Measurements from ENCODE around the gene ASXL2. TPM values are rescaled to one million over a fixed set of nuclear protein-coding genes. Genes with fewer than 3 reads are reported as not detected.

Gene ASXL2
- total RNA-seq, 4 donors from 2014 or later, result 22.9 to 27.6 (median 23.5) TPM

DNA sequence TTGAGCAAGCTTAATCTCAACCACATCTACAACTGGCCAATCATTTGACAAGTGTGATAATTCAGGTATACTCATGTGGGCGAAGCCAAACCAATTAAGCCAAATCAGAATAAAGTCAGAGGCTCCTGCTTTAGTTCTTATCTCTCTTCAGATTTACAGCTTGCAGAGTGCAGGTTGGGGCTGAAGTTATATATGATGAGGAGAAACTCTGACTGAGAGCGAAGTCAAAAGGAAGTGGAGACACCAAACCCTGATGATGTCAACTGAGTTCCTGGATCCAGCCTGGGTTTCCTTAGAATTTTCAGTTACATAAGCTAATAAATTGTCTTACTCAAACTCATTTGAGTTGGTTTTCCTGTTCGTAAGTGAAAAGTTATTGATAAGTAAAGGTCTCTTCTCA, 73.9 kb downstream of the ASXL2 start:
- H3K36me3 ChIP-seq, result peaks cover 38% of the 10 kb centered on the region
- TF ChIP-seq POLR2A (IDR thresholded peaks at IDR 0.05) (no peak), EP300 (IDR thresholded peaks at IDR 0.05) (no peak), POLR2AphosphoS5 (IDR thresholded peaks at IDR 0.05) (no peak)
- TF ChIP-seq, protein P1, sequence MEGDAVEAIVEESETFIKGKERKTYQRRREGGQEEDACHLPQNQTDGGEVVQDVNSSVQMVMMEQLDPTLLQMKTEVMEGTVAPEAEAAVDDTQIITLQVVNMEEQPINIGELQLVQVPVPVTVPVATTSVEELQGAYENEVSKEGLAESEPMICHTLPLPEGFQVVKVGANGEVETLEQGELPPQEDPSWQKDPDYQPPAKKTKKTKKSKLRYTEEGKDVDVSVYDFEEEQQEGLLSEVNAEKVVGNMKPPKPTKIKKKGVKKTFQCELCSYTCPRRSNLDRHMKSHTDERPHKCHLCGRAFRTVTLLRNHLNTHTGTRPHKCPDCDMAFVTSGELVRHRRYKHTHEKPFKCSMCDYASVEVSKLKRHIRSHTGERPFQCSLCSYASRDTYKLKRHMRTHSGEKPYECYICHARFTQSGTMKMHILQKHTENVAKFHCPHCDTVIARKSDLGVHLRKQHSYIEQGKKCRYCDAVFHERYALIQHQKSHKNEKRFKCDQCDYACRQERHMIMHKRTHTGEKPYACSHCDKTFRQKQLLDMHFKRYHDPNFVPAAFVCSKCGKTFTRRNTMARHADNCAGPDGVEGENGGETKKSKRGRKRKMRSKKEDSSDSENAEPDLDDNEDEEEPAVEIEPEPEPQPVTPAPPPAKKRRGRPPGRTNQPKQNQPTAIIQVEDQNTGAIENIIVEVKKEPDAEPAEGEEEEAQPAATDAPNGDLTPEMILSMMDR (IDR thresholded peaks at IDR 0.05), result no peak

DNA sequence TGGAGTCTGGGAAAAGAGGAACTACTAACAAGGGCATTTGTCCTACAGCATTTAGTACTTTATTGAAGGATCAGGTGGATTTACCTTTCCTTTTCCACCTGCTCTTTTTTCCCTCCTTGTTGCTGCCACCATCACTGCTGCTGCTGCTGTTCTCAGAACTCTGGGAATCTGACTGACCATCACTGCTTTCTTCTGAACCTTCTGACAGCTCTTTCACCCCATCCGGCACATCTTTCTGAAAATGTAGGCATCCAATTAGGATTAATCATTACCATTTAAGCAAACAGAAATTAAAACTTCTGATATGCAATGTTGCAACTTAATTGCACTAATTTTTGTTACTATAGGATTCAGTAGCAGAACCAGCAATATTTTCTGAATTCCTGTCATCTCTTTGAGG, 79.0 kb downstream of the ASXL2 start:
- Histone ChIP-seq H3K27me3 (no peaks in the 10 kb centered on the region), H3K27ac (no peak overlapping the region), H3K4me1 (no peaks in the 10 kb centered on the region), H3K9me3 (no peaks in the 10 kb centered on the region), H3K36me3 (peaks cover 46% of the 10 kb centered on the region), H3K4me3 (no peak overlapping the region)
- 100% methylated on average over 1 of the region's 1 CpG for WGBS
- TF ChIP-seq, protein P1 (IDR thresholded peaks at IDR 0.05), result no peak
- no peak for TF ChIP-seq EP300 (IDR thresholded peaks at IDR 0.05)
- TF ChIP-seq POLR2AphosphoS5 (IDR thresholded peaks at IDR 0.05), result no peak
- TF ChIP-seq POLR2A (IDR thresholded peaks at IDR 0.05), result no peak
- no peak for DNase-seq (ENCODE audit: low spot score in 2 of 2)

More for the DNA sequence above, 73.9 kb downstream of the ASXL2 start:
- 92% methylated on average over 3 of the region's 3 CpGs for WGBS
- no peak overlapping the region for H3K27ac ChIP-seq
- no peak for DNase-seq (ENCODE audit: low spot score in 2 of 2)
- H3K4me1 ChIP-seq, result no peaks in the 10 kb centered on the region
- no peaks in the 10 kb centered on the region for H3K27me3 ChIP-seq
- no peak overlapping the region for H3K4me3 ChIP-seq
- H3K9me3 ChIP-seq, result no peaks in the 10 kb centered on the region

DNA sequence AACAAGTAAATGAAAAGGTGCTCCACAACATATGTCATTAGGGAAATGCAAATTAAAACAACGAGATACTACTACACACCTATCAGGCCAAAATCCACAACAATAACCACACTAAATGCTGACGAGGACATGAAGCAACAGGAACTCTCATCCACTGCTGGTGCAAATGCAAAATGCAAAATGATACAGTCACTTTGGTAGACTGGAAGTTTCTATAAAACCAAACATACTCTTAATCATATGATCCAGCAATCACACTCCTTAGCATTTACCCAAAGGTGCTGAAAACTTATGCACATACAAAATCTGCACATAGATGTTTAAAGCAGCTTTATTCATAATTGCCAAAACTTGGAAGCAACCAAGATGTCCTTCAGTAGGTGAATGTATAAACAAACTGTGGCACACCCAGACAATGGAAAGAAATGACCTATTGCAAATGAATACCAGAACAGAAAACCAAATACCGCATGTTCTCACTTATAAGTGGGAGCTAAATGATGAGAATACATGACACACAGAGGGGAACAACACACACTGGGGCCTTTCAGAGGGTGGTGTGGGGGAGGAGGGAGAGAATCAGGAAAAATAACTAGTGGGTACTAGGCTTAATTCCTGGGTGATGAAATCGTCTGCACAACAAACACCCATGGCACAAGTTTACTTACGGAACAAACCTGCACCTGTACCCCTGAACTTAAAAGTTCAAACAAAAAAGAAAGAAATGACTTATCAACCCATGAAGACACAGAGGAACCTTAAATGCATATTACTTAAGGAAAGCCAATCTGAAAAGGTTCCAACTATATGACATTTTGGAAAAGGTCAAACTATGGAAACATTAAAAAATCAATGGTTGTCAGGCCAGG, 80.4 kb downstream of the ASXL2 start:
- no peaks in the 10 kb centered on the region for H3K4me1 ChIP-seq
- no peak overlapping the region for H3K4me3 ChIP-seq
- TF ChIP-seq, protein P1 (IDR thresholded peaks at IDR 0.05), result no peak
- TF ChIP-seq EP300 (IDR thresholded peaks at IDR 0.05) (no peak), POLR2AphosphoS5 (IDR thresholded peaks at IDR 0.05) (no peak), POLR2A (IDR thresholded peaks at IDR 0.05) (no peak)
- 84% methylated on average over 5 of the region's 5 CpGs for WGBS
- H3K27ac ChIP-seq, result no peak overlapping the region
- H3K36me3 ChIP-seq, result peaks cover 34% of the 10 kb centered on the region
- no peaks in the 10 kb centered on the region for H3K27me3 ChIP-seq
- no peaks in the 10 kb centered on the region for H3K9me3 ChIP-seq
- no peak for DNase-seq (ENCODE audit: low spot score in 2 of 2)

DNA sequence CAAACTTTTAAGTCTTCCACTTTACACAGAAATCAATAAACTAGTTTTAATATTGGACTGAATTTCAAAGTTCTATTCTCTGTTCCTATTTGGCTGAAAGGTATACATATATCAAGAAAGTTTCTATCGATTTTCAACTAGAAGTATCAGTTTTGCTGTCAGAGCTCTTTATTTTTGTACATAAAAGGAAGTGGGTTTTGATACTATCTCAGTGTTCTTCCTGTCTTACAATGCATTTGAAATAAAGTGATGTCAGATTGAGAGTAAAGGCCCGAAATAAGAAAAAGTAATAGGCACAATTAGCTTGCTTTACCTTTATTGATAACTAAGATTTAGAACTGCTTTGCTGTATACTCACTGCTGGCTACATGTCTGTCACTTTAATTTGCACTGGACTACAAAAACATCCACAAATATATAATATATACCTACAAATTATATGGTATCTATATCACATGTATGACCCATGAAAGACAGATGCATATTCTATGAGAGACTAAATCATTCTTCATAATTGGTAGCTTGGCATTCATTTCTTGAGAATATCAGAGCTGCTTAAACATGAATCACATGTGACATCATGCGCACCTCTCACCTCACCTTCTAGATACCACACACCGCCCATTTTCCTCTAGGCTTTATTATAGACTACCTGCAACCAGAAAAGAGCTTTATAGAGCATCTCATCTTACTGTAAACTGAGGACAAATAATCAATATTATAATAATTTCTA, 83.6 kb downstream of the ASXL2 start:
- DNase-seq (ENCODE audit: low spot score in 2 of 2), result no peak
- Histone ChIP-seq H3K36me3 (peaks cover 29% of the 10 kb centered on the region), H3K27ac (no peak overlapping the region), H3K27me3 (no peaks in the 10 kb centered on the region), H3K9me3 (no peaks in the 10 kb centered on the region), H3K4me3 (no peak overlapping the region), H3K4me1 (no peaks in the 10 kb centered on the region)
- TF ChIP-seq POLR2A (IDR thresholded peaks at IDR 0.05), result no peak
- no peak for TF ChIP-seq EP300 (IDR thresholded peaks at IDR 0.05)
- TF ChIP-seq, protein P1 (IDR thresholded peaks at IDR 0.05), result no peak
- no peak for TF ChIP-seq POLR2AphosphoS5 (IDR thresholded peaks at IDR 0.05)
- WGBS, result 78% methylated on average over 4 of the region's 4 CpGs

Data from suprapubic skin (tissue), 4 donors.